ENCODE measurements around the gene CFAP45.

DNA sequence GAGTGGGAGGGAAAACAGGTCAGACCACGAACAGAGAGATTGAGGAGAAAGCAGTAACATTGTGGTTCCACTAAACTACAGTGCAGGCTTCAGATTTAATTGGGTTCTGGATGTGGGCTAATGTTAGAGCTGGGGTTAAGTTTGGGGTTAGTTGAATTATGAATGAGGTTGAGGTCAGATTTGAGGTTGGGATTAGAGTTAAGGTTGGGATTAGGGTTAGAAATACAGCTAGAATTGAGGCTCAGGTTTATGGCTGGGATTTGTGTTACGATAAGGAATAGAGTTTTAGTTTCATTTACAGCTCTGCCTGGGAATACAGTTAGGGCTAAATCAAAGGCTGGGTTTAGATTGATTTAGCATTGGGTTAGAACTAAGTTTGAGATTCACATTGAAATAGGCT lies 35.7 kb downstream of the CFAP45 start:
- TF ChIP-seq CREB1 (IDR thresholded peaks at IDR 0.05) (no peak), JUN (IDR thresholded peaks at IDR 0.05; ENCODE audit: low read depth, low read length) (no peak), SAP30 (IDR thresholded peaks at IDR 0.05; ENCODE audit: insufficient read depth, insufficient replicate concordance, low read length) (no peak), BCL11A (IDR thresholded peaks at IDR 0.05; ENCODE audit: low read depth in 2 of 2, low read length in 2 of 2) (no peak), EZH2 (IDR thresholded peaks at IDR 0.05; ENCODE audit: low read depth, low read length, severe bottlenecking) (no peak), POLR2A (IDR thresholded peaks at IDR 0.05; ENCODE audit: control extremely low read depth in 1 of 2, low read depth in 2 of 2, low read length in 2 of 2) (no peak), TBP (IDR thresholded peaks at IDR 0.05; ENCODE audit: low read depth, low read length) (no peak), SIN3A (conservative IDR thresholded peaks at IDR 0.05 in 1 of 2, IDR thresholded peaks at IDR 0.05 in 1 of 2; ENCODE audit: low read depth in 1 of 2, low read length in 2 of 2) (no peak), POLR2AphosphoS5 (IDR thresholded peaks at IDR 0.05; ENCODE audit: low read depth, low read length) (no peak), TCF12 (IDR thresholded peaks at IDR 0.05; ENCODE audit: low read depth, low read length) (no peak), TAF1 (IDR thresholded peaks at IDR 0.05; ENCODE audit: low read depth, low read length) (no peak), CBX5 (IDR thresholded peaks at IDR 0.05; ENCODE audit: low read depth, low read length) (no peak)
- TF ChIP-seq, protein P1, sequence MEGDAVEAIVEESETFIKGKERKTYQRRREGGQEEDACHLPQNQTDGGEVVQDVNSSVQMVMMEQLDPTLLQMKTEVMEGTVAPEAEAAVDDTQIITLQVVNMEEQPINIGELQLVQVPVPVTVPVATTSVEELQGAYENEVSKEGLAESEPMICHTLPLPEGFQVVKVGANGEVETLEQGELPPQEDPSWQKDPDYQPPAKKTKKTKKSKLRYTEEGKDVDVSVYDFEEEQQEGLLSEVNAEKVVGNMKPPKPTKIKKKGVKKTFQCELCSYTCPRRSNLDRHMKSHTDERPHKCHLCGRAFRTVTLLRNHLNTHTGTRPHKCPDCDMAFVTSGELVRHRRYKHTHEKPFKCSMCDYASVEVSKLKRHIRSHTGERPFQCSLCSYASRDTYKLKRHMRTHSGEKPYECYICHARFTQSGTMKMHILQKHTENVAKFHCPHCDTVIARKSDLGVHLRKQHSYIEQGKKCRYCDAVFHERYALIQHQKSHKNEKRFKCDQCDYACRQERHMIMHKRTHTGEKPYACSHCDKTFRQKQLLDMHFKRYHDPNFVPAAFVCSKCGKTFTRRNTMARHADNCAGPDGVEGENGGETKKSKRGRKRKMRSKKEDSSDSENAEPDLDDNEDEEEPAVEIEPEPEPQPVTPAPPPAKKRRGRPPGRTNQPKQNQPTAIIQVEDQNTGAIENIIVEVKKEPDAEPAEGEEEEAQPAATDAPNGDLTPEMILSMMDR (IDR thresholded peaks at IDR 0.05; ENCODE audit: control extremely low read depth in 1 of 3, insufficient read depth in 1 of 3, low read depth in 1 of 3, low read length in 3 of 3), result no peak
- TF ChIP-seq, protein P2, sequence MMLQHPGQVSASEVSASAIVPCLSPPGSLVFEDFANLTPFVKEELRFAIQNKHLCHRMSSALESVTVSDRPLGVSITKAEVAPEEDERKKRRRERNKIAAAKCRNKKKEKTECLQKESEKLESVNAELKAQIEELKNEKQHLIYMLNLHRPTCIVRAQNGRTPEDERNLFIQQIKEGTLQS (IDR thresholded peaks at IDR 0.05; ENCODE audit: insufficient read depth, low read depth, low read length), result no peak

All from H1 (cell line).